Natural killer cell treated with Interleukin-12 subunit alpha and Interleukin-12 subunit beta and Interleukin-15 and Interleukin-18, amount 100 ng/mL, for 72 hours (primary cell): ENCODE measurements around the gene MOGAT1. TPM values are rescaled to one million over a fixed set of nuclear protein-coding genes. Genes with fewer than 3 reads are reported as not detected.
"Not testable (repeated sequence)": the region's sequence is repeated elsewhere in the genome, so short reads cannot be mapped to it uniquely, and the experiment has no call there.

Experiments used
- ATAC-seq, 2 donors: fragments of 150-1000 bp; cut with Tn5 transposase in 1 of 2; sonication (Bioruptor Pico), chemical (Tn5 transposase) in 1 of 2; 2 replicates each; pipeline ENCODE4 v1.10.0; 2021
- DNase-seq: peaks from one replicate; pipeline ENCODE4 v3.0.0; 2022; ENCODE audit warnings: low spot score
- H3K27ac Mint-ChIP-seq, 2 donors: 1 replicate in 1 of 2; 2 replicates in 1 of 2; pipeline ENCODE4 v1.8.0; 2022; ENCODE audit warnings: mixed read lengths in 2 of 2, mild to moderate bottlenecking in 1 of 2, moderate library complexity in 1 of 2
- H3K27me3 Mint-ChIP-seq, 2 donors: 1 replicate in 1 of 2; 2 replicates in 1 of 2; pipeline ENCODE4 v1.8.0; 2022; ENCODE audit warnings: mixed read lengths in 2 of 2
- H3K36me3 Mint-ChIP-seq: one replicate; pipeline ENCODE4 v1.8.0; 2022; ENCODE audit warnings: mixed read lengths
- H3K4me1 Mint-ChIP-seq, 2 donors: 1 replicate in 1 of 2; 2 replicates in 1 of 2; pipeline ENCODE4 v1.8.0; 2022; ENCODE audit warnings: low read depth in 2 of 2, mixed read lengths in 2 of 2, mild to moderate bottlenecking in 1 of 2
- H3K4me3 Mint-ChIP-seq: one replicate; pipeline ENCODE4 v1.8.0; 2022; ENCODE audit warnings: mixed read lengths
- H3K9me3 Mint-ChIP-seq: 2 replicates; pipeline ENCODE4 v1.8.0; 2022; ENCODE audit warnings: mixed read lengths
- total RNA-seq, 2 donors: library from RNA; stranded (reverse); gene quantifications; one replicate each; pipeline ENCODE4 v1.2.3, GENCODE V29; 2022

MOGAT1 gene
- total RNA-seq, 2 donors from 2014 or later, result not detected

- H3K27me3 Mint-ChIP-seq, result peaks cover 16 to 35% of the 10 kb centered on the region in 2 donors
- H3K4me1 Mint-ChIP-seq, result no peaks in the 10 kb centered on the region
- H3K4me3 Mint-ChIP-seq, result no peak overlapping the region
- H3K27ac Mint-ChIP-seq, result no peak overlapping the region
- DNase-seq (no peak), ATAC-seq (no peak)
- H3K36me3 Mint-ChIP-seq, result no peaks in the 10 kb centered on the region
- no peaks in the 10 kb centered on the region for H3K9me3 Mint-ChIP-seq
Observed at GRCh38 chr2:222686086-222686750, 14.8 kb downstream of the MOGAT1 start.

- H3K36me3 Mint-ChIP-seq, result no peaks in the 10 kb centered on the region
- H3K9me3 Mint-ChIP-seq, result no peaks in the 10 kb centered on the region
- H3K27me3 Mint-ChIP-seq, result peaks cover 7 to 15% of the 10 kb centered on the region in 2 donors
- ATAC-seq (no peak), DNase-seq (no peak)
- no peak overlapping the region for H3K27ac Mint-ChIP-seq
- H3K4me3 Mint-ChIP-seq, result no peak overlapping the region
- no peaks in the 10 kb centered on the region for H3K4me1 Mint-ChIP-seq
Observed at GRCh38 chr2:222688917-222689316, 17.5 kb downstream of the MOGAT1 start.

GRCh38 chr2:222689322-222689721 is 17.9 kb downstream of the MOGAT1 start:
- no peak overlapping the region for H3K4me3 Mint-ChIP-seq
- H3K36me3 Mint-ChIP-seq, result no peaks in the 10 kb centered on the region
- H3K9me3 Mint-ChIP-seq, result no peaks in the 10 kb centered on the region
- H3K27me3 Mint-ChIP-seq, result peaks cover 7 to 15% of the 10 kb centered on the region in 2 donors
- H3K4me1 Mint-ChIP-seq, result no peaks in the 10 kb centered on the region
- DNase-seq (no peak), ATAC-seq (no peak)
- no peak overlapping the region for H3K27ac Mint-ChIP-seq

- H3K9me3 Mint-ChIP-seq, result no peaks in the 10 kb centered on the region
- H3K27ac Mint-ChIP-seq, result no peak overlapping the region
- no peaks in the 10 kb centered on the region for H3K4me1 Mint-ChIP-seq
- H3K4me3 Mint-ChIP-seq, result no peak overlapping the region
- DNase-seq (peak; percentile 70), ATAC-seq (peak; percentile 85 to 89)
- H3K36me3 Mint-ChIP-seq, result no peaks in the 10 kb centered on the region
- H3K27me3 Mint-ChIP-seq, result peaks cover 7 to 15% of the 10 kb centered on the region in 2 donors
Observed at GRCh38 chr2:222690564-222691200, 19.2 kb downstream of the MOGAT1 start.

GRCh38 chr2:222693413-222693812 is 22.0 kb downstream of the MOGAT1 start:
- H3K9me3 Mint-ChIP-seq, H3K27ac Mint-ChIP-seq, DNase-seq, H3K27me3 Mint-ChIP-seq, H3K4me1 Mint-ChIP-seq, H3K36me3 Mint-ChIP-seq, ATAC-seq, H3K4me3 Mint-ChIP-seq: not testable (repeated sequence)

GRCh38 chr2:222693837-222694236 is 22.4 kb downstream of the MOGAT1 start:
- H3K36me3 Mint-ChIP-seq, result no peaks in the 10 kb centered on the region
- no peak overlapping the region for H3K27ac Mint-ChIP-seq
- H3K9me3 Mint-ChIP-seq, result no peaks in the 10 kb centered on the region
- DNase-seq (no peak), ATAC-seq (no peak)
- no peaks in the 10 kb centered on the region for H3K4me1 Mint-ChIP-seq
- H3K4me3 Mint-ChIP-seq, result no peak overlapping the region
- H3K27me3 Mint-ChIP-seq, result peaks cover 0 to 11% of the 10 kb centered on the region in 2 donors

- no peak overlapping the region for H3K4me3 Mint-ChIP-seq
- no peaks in the 10 kb centered on the region for H3K36me3 Mint-ChIP-seq
- ATAC-seq (no peak), DNase-seq (no peak)
- no peaks in the 10 kb centered on the region for H3K9me3 Mint-ChIP-seq
- H3K27ac Mint-ChIP-seq, result no peak overlapping the region
- peaks cover 19 to 26% of the 10 kb centered on the region in 2 donors for H3K27me3 Mint-ChIP-seq
- H3K4me1 Mint-ChIP-seq, result peaks cover 5 to 13% of the 10 kb centered on the region in 2 donors
Observed at GRCh38 chr2:222698276-222698675, 26.8 kb downstream of the MOGAT1 start.

- H3K27ac Mint-ChIP-seq, result no peak overlapping the region
- peak overlapping the region; percentile 43 for H3K4me3 Mint-ChIP-seq
- H3K4me1 Mint-ChIP-seq, result peaks cover 5 to 13% of the 10 kb centered on the region in 2 donors
- ATAC-seq (no peak), DNase-seq (no peak)
- no peaks in the 10 kb centered on the region for H3K36me3 Mint-ChIP-seq
- H3K9me3 Mint-ChIP-seq, result no peaks in the 10 kb centered on the region
- peaks cover 17 to 26% of the 10 kb centered on the region in 2 donors for H3K27me3 Mint-ChIP-seq
Observed at GRCh38 chr2:222701233-222701632, 29.8 kb downstream of the MOGAT1 start.

- Mint-ChIP-seq H3K27me3 (peaks cover 17 to 28% of the 10 kb centered on the region in 2 donors), H3K4me3 (peak overlapping the region; percentile 43), H3K36me3 (no peaks in the 10 kb centered on the region), H3K27ac (no peak overlapping the region), H3K9me3 (no peaks in the 10 kb centered on the region), H3K4me1 (peaks cover 5 to 13% of the 10 kb centered on the region in 2 donors)
- ATAC-seq (peak in 1 of 2 donors; percentile 54), DNase-seq (no peak)
Observed at GRCh38 chr2:222701721-222702131, 30.3 kb downstream of the MOGAT1 start.

GRCh38 chr2:222703091-222703490 is 31.6 kb downstream of the MOGAT1 start:
- no peak for DNase-seq
- H3K4me1 Mint-ChIP-seq, result peaks cover 10 to 13% of the 10 kb centered on the region in 2 donors
- H3K36me3 Mint-ChIP-seq, result no peaks in the 10 kb centered on the region
- no peak overlapping the region for H3K4me3 Mint-ChIP-seq
- no peak for ATAC-seq
- H3K27me3 Mint-ChIP-seq, result peaks cover 13 to 33% of the 10 kb centered on the region in 2 donors
- no peak overlapping the region for H3K27ac Mint-ChIP-seq
- H3K9me3 Mint-ChIP-seq, result no peaks in the 10 kb centered on the region

- ATAC-seq, result no peak
- Mint-ChIP-seq H3K4me1 (peaks cover 11 to 13% of the 10 kb centered on the region in 2 donors), H3K27ac (no peak overlapping the region), H3K4me3 (no peak overlapping the region), H3K36me3 (no peaks in the 10 kb centered on the region), H3K27me3 (peaks cover 9 to 33% of the 10 kb centered on the region in 2 donors), H3K9me3 (no peaks in the 10 kb centered on the region)
- DNase-seq, result no peak
Observed at GRCh38 chr2:222703886-222704285, 32.4 kb downstream of the MOGAT1 start.

GRCh38 chr2:222706616-222707015 is 35.2 kb downstream of the MOGAT1 start:
- no peaks in the 10 kb centered on the region for H3K9me3 Mint-ChIP-seq
- H3K27me3 Mint-ChIP-seq, result peaks cover 12 to 21% of the 10 kb centered on the region in 2 donors
- no peak overlapping the region for H3K27ac Mint-ChIP-seq
- no peaks in the 10 kb centered on the region for H3K36me3 Mint-ChIP-seq
- DNase-seq, result no peak
- H3K4me1 Mint-ChIP-seq, result peaks cover 5 to 10% of the 10 kb centered on the region in 2 donors
- H3K4me3 Mint-ChIP-seq, result no peak overlapping the region
- ATAC-seq, result no peak

- Mint-ChIP-seq H3K36me3 (no peaks in the 10 kb centered on the region), H3K27me3 (peaks cover 7 to 22% of the 10 kb centered on the region in 2 donors), H3K27ac (no peak overlapping the region), H3K4me3 (no peak overlapping the region), H3K9me3 (no peaks in the 10 kb centered on the region), H3K4me1 (peaks cover 0 to 6% of the 10 kb centered on the region in 2 donors)
- DNase-seq (no peak), ATAC-seq (no peak)
Observed at GRCh38 chr2:222707102-222707688, 35.7 kb downstream of the MOGAT1 start.

- ATAC-seq (peak in 1 of 2 donors; percentile 86), DNase-seq (no peak)
- Mint-ChIP-seq H3K4me3 (no peak overlapping the region), H3K27me3 (peaks cover 7 to 23% of the 10 kb centered on the region in 2 donors), H3K27ac (no peak overlapping the region), H3K36me3 (no peaks in the 10 kb centered on the region), H3K9me3 (no peaks in the 10 kb centered on the region), H3K4me1 (peaks cover 0 to 6% of the 10 kb centered on the region in 2 donors)
Observed at GRCh38 chr2:222707689-222708273, 36.3 kb downstream of the MOGAT1 start.
